Measurements from ENCODE around the gene ARPP21.

Gene ARPP21

GRCh38 chr3:35649405-35649804 lies 10.1 kb downstream of the ARPP21 start:
- no peak overlapping the region for H3K4me3 ChIP-seq (ENCODE audit: low read length)
- no peak overlapping the region for H3K27ac ChIP-seq (ENCODE audit: low read depth, low read length)
- H3F3A ChIP-seq (ENCODE audit: control insufficient read depth, insufficient read depth), result no peaks in the 10 kb centered on the region
- no peak for TF ChIP-seq EZH2phosphoT487 (IDR thresholded peaks at IDR 0.05; ENCODE audit: borderline replicate concordance, low read length)
- TF ChIP-seq, protein P1, sequence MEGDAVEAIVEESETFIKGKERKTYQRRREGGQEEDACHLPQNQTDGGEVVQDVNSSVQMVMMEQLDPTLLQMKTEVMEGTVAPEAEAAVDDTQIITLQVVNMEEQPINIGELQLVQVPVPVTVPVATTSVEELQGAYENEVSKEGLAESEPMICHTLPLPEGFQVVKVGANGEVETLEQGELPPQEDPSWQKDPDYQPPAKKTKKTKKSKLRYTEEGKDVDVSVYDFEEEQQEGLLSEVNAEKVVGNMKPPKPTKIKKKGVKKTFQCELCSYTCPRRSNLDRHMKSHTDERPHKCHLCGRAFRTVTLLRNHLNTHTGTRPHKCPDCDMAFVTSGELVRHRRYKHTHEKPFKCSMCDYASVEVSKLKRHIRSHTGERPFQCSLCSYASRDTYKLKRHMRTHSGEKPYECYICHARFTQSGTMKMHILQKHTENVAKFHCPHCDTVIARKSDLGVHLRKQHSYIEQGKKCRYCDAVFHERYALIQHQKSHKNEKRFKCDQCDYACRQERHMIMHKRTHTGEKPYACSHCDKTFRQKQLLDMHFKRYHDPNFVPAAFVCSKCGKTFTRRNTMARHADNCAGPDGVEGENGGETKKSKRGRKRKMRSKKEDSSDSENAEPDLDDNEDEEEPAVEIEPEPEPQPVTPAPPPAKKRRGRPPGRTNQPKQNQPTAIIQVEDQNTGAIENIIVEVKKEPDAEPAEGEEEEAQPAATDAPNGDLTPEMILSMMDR (IDR thresholded peaks at IDR 0.05; ENCODE audit: low read depth, low read length, poor library complexity, severe bottlenecking), result no peak
- H3K9me3 ChIP-seq (ENCODE audit: control insufficient read depth, insufficient read depth, low read length), result no peaks in the 10 kb centered on the region
- no peaks in the 10 kb centered on the region for H3K79me2 ChIP-seq (ENCODE audit: control insufficient read depth, low read length)
- H3K4me2 ChIP-seq (ENCODE audit: low read length), result no peak overlapping the region
- no peaks in the 10 kb centered on the region for H3K36me3 ChIP-seq (ENCODE audit: control insufficient read depth, low read length)
- H3K9me2 ChIP-seq (replicated peaks; ENCODE audit: control insufficient read depth, low read length), result no peaks in the 10 kb centered on the region
- peaks cover 4% of the 10 kb centered on the region; the same call in 1 of the 2 replicates for H3K27me3 ChIP-seq (ENCODE audit: control insufficient read depth, low read length)
- H4K20me1 ChIP-seq (ENCODE audit: control insufficient read depth, insufficient read depth, low read depth, low read length), result no peaks in the 10 kb centered on the region
- no peaks in the 10 kb centered on the region for H3K4me1 ChIP-seq (ENCODE audit: control insufficient read depth, low read length)

DNA sequence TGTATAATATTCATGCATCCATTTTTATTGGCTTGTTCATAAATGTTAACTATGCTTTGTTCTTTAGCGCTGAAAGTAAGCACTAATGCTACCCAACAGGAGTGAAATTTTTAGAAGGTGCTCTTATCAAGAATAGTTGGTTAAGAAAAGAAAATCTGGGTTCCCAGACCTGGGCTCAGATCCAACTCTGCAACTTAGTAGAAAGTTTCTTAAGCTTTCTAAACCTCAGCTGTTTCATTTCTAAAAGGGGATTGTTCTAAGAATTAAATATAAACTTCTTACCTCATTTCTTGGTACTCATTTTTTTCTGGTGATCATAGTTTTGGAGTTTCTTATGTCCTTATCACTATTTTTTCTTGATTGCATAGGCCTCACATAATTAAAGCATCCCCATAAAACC lies 12.1 kb downstream of the ARPP21 start:
- Histone ChIP-seq H3K4me1 (ENCODE audit: control insufficient read depth, low read length) (no peaks in the 10 kb centered on the region), H3K4me3 (ENCODE audit: low read length) (no peak overlapping the region), H3K27ac (ENCODE audit: low read depth, low read length) (no peak overlapping the region), H3F3A (ENCODE audit: control insufficient read depth, insufficient read depth) (no peaks in the 10 kb centered on the region), H3K36me3 (ENCODE audit: control insufficient read depth, low read length) (no peaks in the 10 kb centered on the region), H3K27me3 (ENCODE audit: control insufficient read depth, low read length) (peaks cover 4% of the 10 kb centered on the region; the same call in 1 of the 2 replicates), H4K20me1 (ENCODE audit: control insufficient read depth, insufficient read depth, low read depth, low read length) (no peaks in the 10 kb centered on the region), H3K79me2 (ENCODE audit: control insufficient read depth, low read length) (no peaks in the 10 kb centered on the region), H3K9me3 (ENCODE audit: control insufficient read depth, insufficient read depth, low read length) (no peaks in the 10 kb centered on the region), H3K9me2 (replicated peaks; ENCODE audit: control insufficient read depth, low read length) (no peaks in the 10 kb centered on the region), H3K4me2 (ENCODE audit: low read length) (no peak overlapping the region)
- TF ChIP-seq EZH2phosphoT487 (IDR thresholded peaks at IDR 0.05; ENCODE audit: borderline replicate concordance, low read length), result no peak
- TF ChIP-seq, protein P1 (IDR thresholded peaks at IDR 0.05; ENCODE audit: low read depth, low read length, poor library complexity, severe bottlenecking), result no peak

DNA sequence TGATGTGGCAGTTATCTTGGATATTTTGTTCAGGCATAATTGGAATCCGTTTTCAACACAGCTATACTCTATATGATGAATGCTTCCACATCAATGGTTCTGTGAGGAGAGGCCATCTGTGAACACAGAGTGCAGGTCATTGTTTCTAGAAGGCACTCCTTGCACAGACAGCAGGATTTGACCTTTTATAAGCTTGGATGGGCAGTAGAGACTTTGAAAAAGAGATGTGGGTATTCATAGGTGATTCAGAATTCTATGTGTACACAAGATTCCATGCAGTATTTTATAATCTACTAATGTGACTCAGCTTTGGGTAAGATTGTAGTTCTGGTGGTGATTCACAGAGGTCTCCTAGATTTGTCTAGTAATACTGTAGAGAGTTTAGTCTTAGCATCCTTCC lies 12.5 kb downstream of the ARPP21 start:
- no peak overlapping the region for H3K27ac ChIP-seq (ENCODE audit: low read depth, low read length)

More for the DNA sequence above, 12.5 kb downstream of the ARPP21 start:
- no peaks in the 10 kb centered on the region for H3K36me3 ChIP-seq (ENCODE audit: control insufficient read depth, low read length)
- H3K4me1 ChIP-seq (ENCODE audit: control insufficient read depth, low read length), result no peaks in the 10 kb centered on the region
- TF ChIP-seq, protein P1 (IDR thresholded peaks at IDR 0.05; ENCODE audit: low read depth, low read length, poor library complexity, severe bottlenecking), result no peak
- no peak for TF ChIP-seq EZH2phosphoT487 (IDR thresholded peaks at IDR 0.05; ENCODE audit: borderline replicate concordance, low read length)
- H3K9me3 ChIP-seq (ENCODE audit: control insufficient read depth, insufficient read depth, low read length), result no peaks in the 10 kb centered on the region
- H4K20me1 ChIP-seq (ENCODE audit: control insufficient read depth, insufficient read depth, low read depth, low read length), result no peaks in the 10 kb centered on the region
- H3K9me2 ChIP-seq (replicated peaks; ENCODE audit: control insufficient read depth, low read length), result no peaks in the 10 kb centered on the region
- no peak overlapping the region for H3K4me3 ChIP-seq (ENCODE audit: low read length)
- no peaks in the 10 kb centered on the region for H3K79me2 ChIP-seq (ENCODE audit: control insufficient read depth, low read length)
- no peaks in the 10 kb centered on the region for H3F3A ChIP-seq (ENCODE audit: control insufficient read depth, insufficient read depth)
- H3K4me2 ChIP-seq (ENCODE audit: low read length), result no peak overlapping the region
- peaks cover 4% of the 10 kb centered on the region; the same call in 1 of the 2 replicates for H3K27me3 ChIP-seq (ENCODE audit: control insufficient read depth, low read length)

Data from DOHH2 (cell line).